8988T (cell line): ENCODE results near the gene ALDH7A1.
"Not testable (repeated sequence)": the region's sequence is repeated elsewhere in the genome, so short reads cannot be mapped to it uniquely, and the experiment has no call there.

ENCODE experiments used
- DNase-seq: peaks from one replicate; pipeline ENCODE4 v3.0.0; 2011

Gene ALDH7A1

GRCh38 chr5:126594748-126595485 is at the start of gene ALDH7A1:
ALDH7A1 (minus strand) TSS chr5:126595219; CDS start chr5:126595198, 21 bp downstream.
- peak; percentile 92 for DNase-seq

DNA sequence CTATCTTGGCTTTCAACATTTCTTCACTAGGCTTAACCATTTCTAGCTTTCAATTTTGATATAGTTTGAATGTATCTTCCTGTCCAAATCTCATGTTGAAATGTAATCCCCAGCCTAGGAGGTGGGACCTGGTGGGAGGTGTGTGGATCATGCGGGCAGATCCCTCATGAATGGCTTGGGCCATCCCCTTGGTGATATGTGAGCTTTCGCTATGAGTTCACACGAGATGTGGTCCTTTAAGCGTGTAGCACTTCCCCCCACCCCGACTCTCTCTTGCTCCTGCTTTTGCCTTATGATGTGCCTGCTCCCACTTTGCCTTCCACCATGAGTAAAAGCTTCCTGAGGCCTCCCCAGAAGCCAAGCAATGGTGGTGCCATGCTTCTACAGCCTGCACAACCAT is 46.4 kb upstream of the ALDH7A1 start:
- DNase-seq, result no peak

GRCh38 chr5:126640866-126641265 is 45.8 kb upstream of the ALDH7A1 start:
- DNase-seq, result no peak

- no peak for DNase-seq
Observed at GRCh38 chr5:126636956-126637355, 41.9 kb upstream of the ALDH7A1 start.

GRCh38 chr5:126635585-126635984 is 40.6 kb upstream of the ALDH7A1 start:
- DNase-seq, result no peak

GRCh38 chr5:126633552-126633951 is 38.5 kb upstream of the ALDH7A1 start:
- DNase-seq, result no peak

GRCh38 chr5:126631920-126632319 is 36.9 kb upstream of the ALDH7A1 start:
- no peak for DNase-seq

- no peak for DNase-seq
Observed at GRCh38 chr5:126628102-126628501, 33.1 kb upstream of the ALDH7A1 start.

DNA sequence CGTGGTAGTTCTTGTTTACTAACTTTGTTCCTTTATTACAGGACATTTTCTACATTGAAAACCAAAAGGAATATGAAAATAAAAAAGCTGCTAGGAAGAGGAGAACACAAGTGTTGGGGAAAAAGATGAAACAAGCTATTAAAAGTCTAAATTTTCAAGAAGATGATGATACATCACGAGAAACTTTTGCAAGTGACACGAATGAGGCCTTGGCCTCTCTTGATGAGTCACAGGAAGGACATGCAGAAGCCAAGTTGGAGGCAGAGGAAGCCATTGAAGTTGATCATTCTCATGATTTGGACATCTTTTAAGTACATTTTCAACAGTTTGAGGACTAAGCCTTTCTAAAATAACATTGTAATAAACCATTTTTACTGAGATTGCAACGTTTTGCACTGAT is 29.5 kb upstream of the ALDH7A1 start:
- peak; percentile 35 for DNase-seq

GRCh38 chr5:126619781-126620180 is 24.8 kb upstream of the ALDH7A1 start:
- DNase-seq, result no peak

GRCh38 chr5:126617603-126618002 is 22.6 kb upstream of the ALDH7A1 start:
- DNase-seq, result not testable (repeated sequence)

- DNase-seq, result no peak
Observed at GRCh38 chr5:126615286-126615685, 20.3 kb upstream of the ALDH7A1 start.

GRCh38 chr5:126613941-126614592 is 19.0 kb upstream of the ALDH7A1 start:
- no peak for DNase-seq

GRCh38 chr5:126610616-126611015 is 15.6 kb upstream of the ALDH7A1 start:
- DNase-seq, result no peak

GRCh38 chr5:126610160-126610559 is 15.1 kb upstream of the ALDH7A1 start:
- DNase-seq, result no peak

DNA sequence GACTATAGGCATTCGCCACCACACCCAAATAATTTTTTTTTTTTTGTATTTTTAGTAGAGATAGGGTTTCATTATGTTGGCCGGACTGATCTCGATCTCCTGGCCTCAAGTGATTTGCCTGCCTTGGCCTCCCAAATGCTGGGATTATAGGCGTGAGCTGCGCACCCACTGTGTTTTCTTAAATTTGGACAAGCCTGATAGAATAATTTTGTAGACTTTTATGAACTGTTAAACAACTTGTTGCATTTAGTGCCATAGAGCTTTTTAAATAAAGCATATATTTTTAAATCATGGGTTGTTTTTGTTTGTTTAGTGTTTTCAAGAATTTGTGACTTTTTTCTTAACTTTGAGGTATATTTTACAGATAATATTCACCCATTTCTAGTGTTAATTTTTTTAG is 10.5 kb upstream of the ALDH7A1 start:
- no peak for DNase-seq

GRCh38 chr5:126603402-126603991 is 8.5 kb upstream of the ALDH7A1 start:
- no peak for DNase-seq

- peak; percentile 79 for DNase-seq
Observed at GRCh38 chr5:126600631-126601511, 5.9 kb upstream of the ALDH7A1 start, which contains the start of gene PHAX. PHAX (plus strand) TSS chr5:126600947; CDS start chr5:126600963, 16 bp downstream.

GRCh38 chr5:126599971-126600630 is 5.1 kb upstream of the ALDH7A1 start:
- DNase-seq, result not testable (repeated sequence)

DNA sequence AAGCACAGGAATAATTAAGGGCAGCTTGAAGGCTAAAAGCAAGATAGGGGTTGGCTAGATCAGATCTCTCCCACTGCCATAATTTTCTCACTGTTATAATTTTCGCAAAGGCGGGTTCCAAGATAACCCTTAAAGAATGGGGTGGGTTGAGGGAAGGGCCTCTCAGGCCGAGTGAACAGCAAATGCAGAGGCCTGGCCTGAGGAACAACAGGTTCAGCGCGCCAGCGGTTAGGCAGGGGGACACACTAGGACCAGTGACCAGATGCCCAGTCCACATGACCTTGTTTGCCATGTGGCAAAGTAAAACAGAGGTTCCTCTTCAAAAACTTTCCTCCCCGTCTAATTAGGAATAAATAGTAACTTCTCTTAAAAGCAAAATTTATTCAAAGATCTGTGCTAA is 4.5 kb upstream of the ALDH7A1 start:
- no peak for DNase-seq

DNA sequence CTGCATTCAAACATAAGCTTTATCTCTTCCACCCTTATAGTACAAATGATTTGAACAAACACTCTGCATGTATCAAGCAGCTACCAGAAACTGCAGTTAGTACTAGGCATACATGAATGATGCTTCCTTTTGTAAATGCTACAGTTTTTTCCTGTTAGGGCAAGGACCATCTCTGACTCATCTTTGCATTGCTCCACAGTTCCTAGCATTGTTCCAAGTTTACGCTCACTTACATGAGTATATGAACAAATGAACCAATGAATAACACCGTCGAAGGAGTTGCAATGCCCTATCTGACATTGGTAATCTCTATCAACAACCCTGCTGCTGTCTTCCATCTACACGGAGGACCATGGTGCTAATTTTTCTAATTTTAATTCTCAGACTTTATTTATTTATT is 2.1 kb upstream of the ALDH7A1 start:
- no peak for DNase-seq

DNA sequence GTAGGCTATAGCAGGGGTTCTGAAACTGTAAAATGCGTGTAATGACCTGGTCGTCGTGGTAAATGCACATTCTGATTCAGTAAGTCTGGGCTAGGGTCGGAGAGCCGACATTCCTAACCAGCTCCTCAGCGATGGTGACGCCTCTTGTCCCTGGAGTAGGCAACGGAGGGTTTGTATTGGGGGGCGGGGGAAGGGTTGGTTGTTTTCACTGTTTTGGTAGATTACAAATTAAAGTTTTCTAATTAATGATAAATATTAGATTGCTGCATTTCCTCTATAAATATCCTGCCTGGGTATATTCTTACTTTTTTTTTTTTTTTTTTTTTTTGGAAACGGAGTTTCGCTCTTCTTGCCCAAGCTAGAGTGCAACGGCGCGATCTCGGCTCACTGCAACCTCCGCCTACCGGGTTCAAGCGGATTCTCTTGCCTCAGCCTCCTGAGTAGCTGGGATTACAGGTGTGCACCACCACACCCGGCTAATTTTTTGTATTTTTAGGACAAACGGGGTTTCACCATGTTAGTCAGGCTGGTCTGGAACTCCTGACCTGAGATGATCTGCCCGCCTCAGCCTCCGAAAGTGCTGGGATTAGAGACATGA is 566 bp upstream of the ALDH7A1 start:
- DNase-seq, result no peak
